22Rv1 (cell line): Measurements from ENCODE around the gene NEDD4.

ENCODE experiments used
- ZFX ChIP-seq: fragments of 450-650 bp; IDR thresholded peaks from 2 replicates; pipeline ENCODE4 v1.6.1; 2017; ENCODE audit warnings: antibody characterized with exemption, borderline replicate concordance
- TF ChIP-seq, protein P1 (sequence below): fragments of 450-650 bp; IDR thresholded peaks from 2 replicates; pipeline ENCODE4 v1.5.1; 2017; ENCODE audit warnings: mild to moderate bottlenecking

DNA sequence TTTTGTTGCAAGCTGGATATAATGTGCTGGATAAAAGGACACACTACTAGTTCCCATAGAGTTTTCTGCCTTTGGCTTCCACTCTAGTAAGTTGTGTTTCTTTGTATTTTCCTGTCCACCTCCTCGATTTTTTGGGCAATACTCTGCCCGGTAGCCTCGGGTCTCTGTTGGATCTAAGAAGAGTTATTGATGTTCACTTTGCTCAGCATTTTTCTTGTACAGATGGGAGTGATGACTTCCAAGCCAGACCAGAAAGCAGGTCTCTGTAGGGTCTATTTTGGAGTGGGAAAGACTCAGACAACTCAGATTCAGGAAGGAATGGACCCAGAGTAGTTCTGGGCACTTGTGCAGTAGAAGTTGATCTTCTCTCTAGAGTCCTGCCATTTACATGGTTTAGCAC is 214.5 kb downstream of the NEDD4 start:
- TF ChIP-seq, protein P1, sequence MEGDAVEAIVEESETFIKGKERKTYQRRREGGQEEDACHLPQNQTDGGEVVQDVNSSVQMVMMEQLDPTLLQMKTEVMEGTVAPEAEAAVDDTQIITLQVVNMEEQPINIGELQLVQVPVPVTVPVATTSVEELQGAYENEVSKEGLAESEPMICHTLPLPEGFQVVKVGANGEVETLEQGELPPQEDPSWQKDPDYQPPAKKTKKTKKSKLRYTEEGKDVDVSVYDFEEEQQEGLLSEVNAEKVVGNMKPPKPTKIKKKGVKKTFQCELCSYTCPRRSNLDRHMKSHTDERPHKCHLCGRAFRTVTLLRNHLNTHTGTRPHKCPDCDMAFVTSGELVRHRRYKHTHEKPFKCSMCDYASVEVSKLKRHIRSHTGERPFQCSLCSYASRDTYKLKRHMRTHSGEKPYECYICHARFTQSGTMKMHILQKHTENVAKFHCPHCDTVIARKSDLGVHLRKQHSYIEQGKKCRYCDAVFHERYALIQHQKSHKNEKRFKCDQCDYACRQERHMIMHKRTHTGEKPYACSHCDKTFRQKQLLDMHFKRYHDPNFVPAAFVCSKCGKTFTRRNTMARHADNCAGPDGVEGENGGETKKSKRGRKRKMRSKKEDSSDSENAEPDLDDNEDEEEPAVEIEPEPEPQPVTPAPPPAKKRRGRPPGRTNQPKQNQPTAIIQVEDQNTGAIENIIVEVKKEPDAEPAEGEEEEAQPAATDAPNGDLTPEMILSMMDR, result no peak
- no peak for TF ChIP-seq ZFX
